Neural progenitor cell (in vitro differentiated cells): Measurements from ENCODE around the gene PJA1.

Source experiments
- EZH2 ChIP-seq: fragments of 200-600 bp; sonication (generic); IDR thresholded peaks from 2 replicates; pipeline ENCODE4 v1.6.1; 2017; ENCODE audit warnings: antibody characterized with exemption, mild to moderate bottlenecking, moderate library complexity
- EZH2phosphoT487 ChIP-seq: fragments of 200-600 bp; sonication (generic); IDR thresholded peaks from 2 replicates; pipeline ENCODE4 v1.6.1; 2017; ENCODE audit warnings: antibody characterized with exemption
- TF ChIP-seq, protein P1 (sequence below): fragments of 200-600 bp; sonication (generic); IDR thresholded peaks from 2 replicates; pipeline ENCODE4 v1.5.1; 2017; ENCODE audit warnings: antibody characterized with exemption, mild to moderate bottlenecking

DNA sequence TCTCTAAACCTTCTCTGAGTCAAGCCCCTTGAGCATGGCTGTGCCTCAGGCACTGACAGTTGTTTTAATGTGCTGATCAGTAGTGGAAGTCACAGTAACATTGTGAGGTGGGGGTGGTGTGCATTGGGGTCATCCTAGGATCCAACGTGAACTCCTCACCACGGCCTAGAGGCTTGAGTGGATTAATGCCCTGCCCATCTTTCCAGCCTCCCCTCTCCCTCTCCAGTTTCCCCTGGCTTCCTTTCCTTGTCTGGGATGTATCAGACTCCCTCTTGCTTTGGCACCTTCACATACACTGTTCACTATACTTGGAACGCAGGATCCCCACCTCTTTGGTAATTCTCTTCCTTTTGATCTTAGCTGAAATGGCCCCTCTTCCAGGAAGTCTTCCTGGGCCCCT lies 13.3 kb upstream of the PJA1 start:
- TF ChIP-seq, protein P1, sequence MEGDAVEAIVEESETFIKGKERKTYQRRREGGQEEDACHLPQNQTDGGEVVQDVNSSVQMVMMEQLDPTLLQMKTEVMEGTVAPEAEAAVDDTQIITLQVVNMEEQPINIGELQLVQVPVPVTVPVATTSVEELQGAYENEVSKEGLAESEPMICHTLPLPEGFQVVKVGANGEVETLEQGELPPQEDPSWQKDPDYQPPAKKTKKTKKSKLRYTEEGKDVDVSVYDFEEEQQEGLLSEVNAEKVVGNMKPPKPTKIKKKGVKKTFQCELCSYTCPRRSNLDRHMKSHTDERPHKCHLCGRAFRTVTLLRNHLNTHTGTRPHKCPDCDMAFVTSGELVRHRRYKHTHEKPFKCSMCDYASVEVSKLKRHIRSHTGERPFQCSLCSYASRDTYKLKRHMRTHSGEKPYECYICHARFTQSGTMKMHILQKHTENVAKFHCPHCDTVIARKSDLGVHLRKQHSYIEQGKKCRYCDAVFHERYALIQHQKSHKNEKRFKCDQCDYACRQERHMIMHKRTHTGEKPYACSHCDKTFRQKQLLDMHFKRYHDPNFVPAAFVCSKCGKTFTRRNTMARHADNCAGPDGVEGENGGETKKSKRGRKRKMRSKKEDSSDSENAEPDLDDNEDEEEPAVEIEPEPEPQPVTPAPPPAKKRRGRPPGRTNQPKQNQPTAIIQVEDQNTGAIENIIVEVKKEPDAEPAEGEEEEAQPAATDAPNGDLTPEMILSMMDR, result no peak
- TF ChIP-seq EZH2 (no peak), EZH2phosphoT487 (no peak)
